Measurements from ENCODE around the gene LATS2.

The LATS2 gene

DNA sequence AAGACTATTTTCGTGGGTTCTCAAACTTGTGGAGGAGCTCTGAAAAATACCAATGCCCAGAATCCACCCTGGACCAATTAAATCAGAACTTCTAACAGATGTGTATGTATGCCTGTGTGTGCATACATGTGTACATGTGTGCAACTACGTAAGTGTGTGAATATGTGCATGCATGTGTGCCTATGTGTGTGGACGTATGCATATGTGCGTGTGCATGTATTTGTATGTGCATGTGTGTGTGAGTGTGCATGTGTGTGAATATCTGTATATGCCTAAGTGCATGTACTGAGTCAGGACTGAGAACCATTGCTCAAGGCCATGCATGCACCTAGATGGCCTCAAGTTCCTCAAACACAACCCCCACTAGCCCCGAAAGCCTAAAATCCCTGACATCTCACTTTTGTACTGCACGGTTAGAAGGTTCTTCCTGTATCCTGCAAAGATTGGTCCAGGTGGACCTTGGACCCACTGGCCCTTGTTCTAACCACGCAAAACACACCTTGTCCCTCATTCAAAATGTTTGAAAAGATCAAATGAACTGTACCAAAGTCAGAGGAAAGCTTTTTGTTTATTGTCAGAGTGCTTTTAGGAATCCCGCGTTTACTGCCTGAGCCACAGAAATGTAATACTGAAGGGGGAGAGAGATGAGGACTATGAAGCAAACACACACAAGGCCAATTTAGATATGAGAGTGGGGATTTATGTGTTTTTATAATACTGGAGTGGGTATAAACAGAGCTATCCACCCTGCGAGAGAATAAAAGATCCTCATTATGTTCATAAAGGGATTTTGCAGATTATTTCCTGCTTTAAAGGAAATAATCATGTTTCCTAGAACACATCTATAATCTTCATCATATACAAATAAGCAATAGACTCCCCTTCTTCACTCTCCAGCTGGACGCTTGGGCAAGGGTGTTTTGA, 39.1 kb downstream of the LATS2 start:
- Histone ChIP-seq H3K9ac (ENCODE audit: low read depth, low read length) (no peak overlapping the region), H3K4me3 (ENCODE audit: low read length) (no peak overlapping the region), H3K27me3 (ENCODE audit: insufficient read depth, low read length) (no peaks in the 10 kb centered on the region), H3K4me1 (ENCODE audit: insufficient read depth, low read length) (peaks cover 9% of the 10 kb centered on the region; the same call in 1 of the 2 replicates), H3K9me3 (ENCODE audit: insufficient read depth, low read depth, low read length) (no peaks in the 10 kb centered on the region), H3K27ac (ENCODE audit: low read length) (no peak overlapping the region), H3K36me3 (ENCODE audit: insufficient read depth, low read depth, low read length) (peaks cover 3% of the 10 kb centered on the region; the same call in 1 of the 2 replicates)

GRCh38 chr13:21020581-21020980, 40.8 kb downstream of the LATS2 start:
- H3K4me1 ChIP-seq (ENCODE audit: insufficient read depth, low read length): peaks cover 9% of the 10 kb centered on the region; the same call in 1 of the 2 replicates
- H3K27ac ChIP-seq (ENCODE audit: low read length): no peak overlapping the region
- H3K36me3 ChIP-seq (ENCODE audit: insufficient read depth, low read depth, low read length): peaks cover 3% of the 10 kb centered on the region; the same call in 1 of the 2 replicates
- no peak overlapping the region for H3K4me3 ChIP-seq (ENCODE audit: low read length)
- H3K9ac ChIP-seq (ENCODE audit: low read depth, low read length): no peak overlapping the region
- H3K27me3 ChIP-seq (ENCODE audit: insufficient read depth, low read length): no peaks in the 10 kb centered on the region
- H3K9me3 ChIP-seq (ENCODE audit: insufficient read depth, low read depth, low read length): no peaks in the 10 kb centered on the region

GRCh38 chr13:21020176-21020575, 41.2 kb downstream of the LATS2 start:
- Histone ChIP-seq H3K4me1 (ENCODE audit: insufficient read depth, low read length) (peaks cover 9% of the 10 kb centered on the region; the same call in 1 of the 2 replicates), H3K27ac (ENCODE audit: low read length) (no peak overlapping the region), H3K36me3 (ENCODE audit: insufficient read depth, low read depth, low read length) (peaks cover 3% of the 10 kb centered on the region; the same call in 1 of the 2 replicates), H3K9me3 (ENCODE audit: insufficient read depth, low read depth, low read length) (no peaks in the 10 kb centered on the region), H3K9ac (ENCODE audit: low read depth, low read length) (no peak overlapping the region), H3K27me3 (ENCODE audit: insufficient read depth, low read length) (no peaks in the 10 kb centered on the region), H3K4me3 (ENCODE audit: low read length) (no peak overlapping the region)

DNA sequence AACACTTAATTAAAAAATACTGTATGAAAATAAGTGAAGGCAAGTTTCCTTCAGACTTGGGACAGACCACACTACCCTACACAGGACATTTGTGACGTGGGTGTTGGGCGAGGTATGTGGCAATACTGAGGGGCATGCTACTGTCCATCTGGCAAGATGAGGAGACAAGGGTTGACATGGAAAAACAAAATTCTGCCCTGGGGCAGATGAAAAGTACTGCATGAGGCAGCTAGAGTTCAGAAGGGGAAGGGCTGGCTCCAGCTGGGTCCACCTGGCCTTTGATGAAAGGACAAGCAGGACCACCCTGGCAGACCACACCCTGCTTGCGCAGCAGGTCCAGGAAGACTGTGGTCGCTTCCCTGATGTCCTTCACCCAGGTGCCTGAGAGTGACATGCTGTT, 43.2 kb downstream of the LATS2 start:
- peaks cover 9% of the 10 kb centered on the region; the same call in 1 of the 2 replicates for H3K36me3 ChIP-seq (ENCODE audit: insufficient read depth, low read depth, low read length)
- H3K27me3 ChIP-seq (ENCODE audit: insufficient read depth, low read length): no peaks in the 10 kb centered on the region
- peaks cover 9% of the 10 kb centered on the region; the same call in 1 of the 2 replicates for H3K4me1 ChIP-seq (ENCODE audit: insufficient read depth, low read length)
- H3K27ac ChIP-seq (ENCODE audit: low read length): no peak overlapping the region
- H3K9ac ChIP-seq (ENCODE audit: low read depth, low read length): no peak overlapping the region
- no peaks in the 10 kb centered on the region for H3K9me3 ChIP-seq (ENCODE audit: insufficient read depth, low read depth, low read length)
- H3K4me3 ChIP-seq (ENCODE audit: low read length): no peak overlapping the region

DNA sequence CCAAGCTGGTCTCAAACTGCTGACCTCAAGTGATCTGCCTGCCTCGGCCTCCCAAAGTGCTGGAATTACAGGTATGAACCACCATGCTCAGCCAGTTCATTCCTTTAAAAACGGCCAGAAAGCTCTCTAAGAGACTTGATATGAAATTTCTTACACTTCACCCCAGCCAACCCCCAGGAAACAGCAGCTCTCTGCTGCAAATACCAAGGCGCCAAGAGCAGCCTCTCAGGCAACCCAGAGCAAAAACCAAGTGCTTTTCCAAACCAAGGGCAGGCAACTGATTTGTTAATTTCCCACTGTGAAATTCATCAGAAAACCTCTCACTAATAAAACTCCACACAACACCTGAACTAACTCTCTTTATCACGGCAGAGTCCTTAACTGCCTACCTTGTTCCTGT, 44.9 kb downstream of the LATS2 start:
- Histone ChIP-seq H3K36me3 (ENCODE audit: insufficient read depth, low read depth, low read length) (0 out of 2 replicates have a peak, but pooled peaks cover 5% of the 10 kb centered on the region), H3K4me3 (ENCODE audit: low read length) (no peak overlapping the region), H3K9ac (ENCODE audit: low read depth, low read length) (no peak overlapping the region), H3K27me3 (ENCODE audit: insufficient read depth, low read length) (no peaks in the 10 kb centered on the region), H3K27ac (ENCODE audit: low read length) (no peak overlapping the region), H3K4me1 (ENCODE audit: insufficient read depth, low read length) (peaks cover 9% of the 10 kb centered on the region; the same call in 1 of the 2 replicates), H3K9me3 (ENCODE audit: insufficient read depth, low read depth, low read length) (no peaks in the 10 kb centered on the region)

GRCh38 chr13:21015284-21015683, 46.1 kb downstream of the LATS2 start:
- H3K27me3 ChIP-seq (ENCODE audit: insufficient read depth, low read length): no peaks in the 10 kb centered on the region
- no peak overlapping the region for H3K9ac ChIP-seq (ENCODE audit: low read depth, low read length)
- H3K36me3 ChIP-seq (ENCODE audit: insufficient read depth, low read depth, low read length): 0 out of 2 replicates have a peak, but pooled peaks cover 5% of the 10 kb centered on the region
- H3K4me1 ChIP-seq (ENCODE audit: insufficient read depth, low read length): peaks cover 9% of the 10 kb centered on the region
- no peak overlapping the region for H3K27ac ChIP-seq (ENCODE audit: low read length)
- H3K4me3 ChIP-seq (ENCODE audit: low read length): no peak overlapping the region
- H3K9me3 ChIP-seq (ENCODE audit: insufficient read depth, low read depth, low read length): no peaks in the 10 kb centered on the region

DNA sequence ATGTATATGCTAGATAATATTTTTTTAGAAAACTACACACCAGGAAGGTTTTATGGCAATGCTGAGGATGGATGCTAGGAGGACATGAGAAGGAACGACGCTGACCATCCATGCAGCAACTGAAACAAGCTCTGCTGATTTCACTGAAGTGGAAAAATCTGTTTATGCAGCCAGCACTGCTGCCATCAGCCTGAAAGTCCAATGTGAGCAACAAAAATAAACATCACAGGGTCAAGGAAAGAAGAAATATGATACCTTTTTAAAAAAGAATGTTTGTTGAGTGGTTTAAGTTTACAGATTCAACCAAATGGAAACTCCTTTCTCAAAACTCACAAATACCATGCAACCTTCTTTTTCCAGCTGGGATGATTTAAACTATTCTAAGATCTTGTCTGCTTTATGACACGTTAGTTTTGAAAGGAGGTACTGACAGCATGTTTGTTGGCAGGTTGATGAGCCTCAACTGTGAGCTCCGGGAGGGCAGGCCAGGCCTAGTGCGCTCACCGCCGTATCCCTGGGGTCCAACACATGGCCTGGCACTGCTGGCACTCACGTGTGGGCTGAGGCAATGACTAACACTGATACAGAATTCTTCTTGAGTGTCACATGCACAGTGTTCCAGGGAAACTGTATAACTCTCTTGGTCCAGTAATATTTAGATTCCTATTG, 46.8 kb downstream of the LATS2 start:
- Histone ChIP-seq H3K4me1 (ENCODE audit: insufficient read depth, low read length) (peaks cover 5% of the 10 kb centered on the region; the same call in 1 of the 2 replicates), H3K9ac (ENCODE audit: low read depth, low read length) (no peak overlapping the region), H3K9me3 (ENCODE audit: insufficient read depth, low read depth, low read length) (no peaks in the 10 kb centered on the region), H3K27ac (ENCODE audit: low read length) (no peak overlapping the region), H3K4me3 (ENCODE audit: low read length) (no peak overlapping the region), H3K36me3 (ENCODE audit: insufficient read depth, low read depth, low read length) (0 out of 2 replicates have a peak, but pooled peaks cover 5% of the 10 kb centered on the region), H3K27me3 (ENCODE audit: insufficient read depth, low read length) (no peaks in the 10 kb centered on the region)

- H3K9ac ChIP-seq (ENCODE audit: low read depth, low read length): no peak overlapping the region
- H3K36me3 ChIP-seq (ENCODE audit: insufficient read depth, low read depth, low read length): 0 out of 2 replicates have a peak, but pooled peaks cover 5% of the 10 kb centered on the region
- no peak overlapping the region for H3K27ac ChIP-seq (ENCODE audit: low read length)
- peaks cover 5% of the 10 kb centered on the region; the same call in 1 of the 2 replicates for H3K4me1 ChIP-seq (ENCODE audit: insufficient read depth, low read length)
- H3K27me3 ChIP-seq (ENCODE audit: insufficient read depth, low read length): no peaks in the 10 kb centered on the region
- no peaks in the 10 kb centered on the region for H3K9me3 ChIP-seq (ENCODE audit: insufficient read depth, low read depth, low read length)
- no peak overlapping the region for H3K4me3 ChIP-seq (ENCODE audit: low read length)
Measured at GRCh38 chr13:21014139-21014501, 47.3 kb downstream of the LATS2 start.

DNA sequence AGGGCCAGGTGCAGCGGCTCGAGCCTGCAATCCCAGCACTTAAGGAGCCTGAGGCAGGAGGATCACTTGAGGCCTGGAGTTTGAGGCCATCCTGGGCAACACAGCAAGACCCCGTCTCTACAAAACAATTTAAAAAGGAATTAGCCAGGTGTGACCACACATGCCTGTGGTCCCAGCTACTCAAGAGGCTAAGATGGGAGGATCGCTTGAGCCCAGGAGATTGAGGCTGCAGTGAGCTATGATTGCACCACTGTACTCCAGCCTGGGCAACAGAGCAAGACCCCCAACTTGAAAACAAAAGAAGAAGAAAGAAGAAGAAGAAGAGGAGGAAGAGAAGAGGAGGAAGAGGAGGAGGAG, 47.7 kb downstream of the LATS2 start:
- H3K4me1 ChIP-seq (ENCODE audit: insufficient read depth, low read length): peaks cover 5% of the 10 kb centered on the region; the same call in 1 of the 2 replicates

DNA sequence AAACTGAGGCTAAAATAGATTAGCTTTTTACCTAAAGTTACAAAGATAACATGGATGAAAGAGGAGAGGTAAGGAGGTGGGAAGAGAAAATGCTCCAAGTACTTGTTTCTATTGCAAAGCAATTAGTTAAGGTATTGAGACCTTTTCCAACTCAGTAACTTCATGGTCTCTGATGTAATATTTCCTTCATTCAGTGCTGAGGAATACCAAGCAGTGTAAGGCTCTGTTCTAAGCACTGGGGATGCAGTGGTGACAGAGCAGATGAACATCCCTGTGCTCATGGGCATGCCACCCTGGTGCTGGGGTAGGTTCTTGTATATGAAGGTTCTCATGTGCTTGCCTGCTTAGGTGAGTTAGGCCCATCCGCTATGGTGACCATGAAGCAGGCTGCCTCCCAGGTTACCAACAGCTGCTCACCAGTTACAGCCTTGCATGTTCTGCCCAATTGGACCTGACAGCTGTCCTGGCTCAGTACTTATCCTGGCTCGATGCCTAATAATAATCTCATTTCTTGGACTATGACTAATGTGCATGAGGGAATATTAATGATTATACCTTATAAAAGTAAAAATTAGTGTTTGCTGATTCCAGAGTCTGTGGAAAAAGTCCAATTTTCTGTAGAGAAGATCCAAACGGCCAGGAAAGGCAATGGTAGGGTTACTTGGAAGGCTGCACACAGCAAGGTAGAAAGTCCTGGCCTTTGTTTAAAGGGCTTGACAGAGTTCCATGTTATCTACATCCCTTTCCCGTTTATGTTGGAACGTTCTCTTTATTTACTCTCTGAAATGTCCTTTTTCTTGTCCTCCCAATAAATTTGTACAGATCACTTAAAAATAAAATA, 48.3 kb downstream of the LATS2 start:
- no peaks in the 10 kb centered on the region for H3K27me3 ChIP-seq (ENCODE audit: insufficient read depth, low read length)
- no peak overlapping the region for H3K27ac ChIP-seq (ENCODE audit: low read length)
- H3K9ac ChIP-seq (ENCODE audit: low read depth, low read length): no peak overlapping the region
- 0 out of 2 replicates have a peak, but pooled peaks cover 5% of the 10 kb centered on the region for H3K36me3 ChIP-seq (ENCODE audit: insufficient read depth, low read depth, low read length)
- H3K9me3 ChIP-seq (ENCODE audit: insufficient read depth, low read depth, low read length): no peaks in the 10 kb centered on the region
- peaks cover 5% of the 10 kb centered on the region; the same call in 1 of the 2 replicates for H3K4me1 ChIP-seq (ENCODE audit: insufficient read depth, low read length)
- H3K4me3 ChIP-seq (ENCODE audit: low read length): no peak overlapping the region

More for the DNA sequence above, 47.7 kb downstream of the LATS2 start:
- H3K9me3 ChIP-seq (ENCODE audit: insufficient read depth, low read depth, low read length): no peaks in the 10 kb centered on the region
- no peaks in the 10 kb centered on the region for H3K27me3 ChIP-seq (ENCODE audit: insufficient read depth, low read length)
- H3K27ac ChIP-seq (ENCODE audit: low read length): no peak overlapping the region
- no peak overlapping the region for H3K9ac ChIP-seq (ENCODE audit: low read depth, low read length)
- H3K36me3 ChIP-seq (ENCODE audit: insufficient read depth, low read depth, low read length): 0 out of 2 replicates have a peak, but pooled peaks cover 5% of the 10 kb centered on the region
- H3K4me3 ChIP-seq (ENCODE audit: low read length): no peak overlapping the region

- Histone ChIP-seq H3K9me3 (ENCODE audit: insufficient read depth, low read depth, low read length) (no peaks in the 10 kb centered on the region), H3K36me3 (ENCODE audit: insufficient read depth, low read depth, low read length) (0 out of 2 replicates have a peak, but pooled peaks cover 5% of the 10 kb centered on the region), H3K4me3 (ENCODE audit: low read length) (no peak overlapping the region), H3K4me1 (ENCODE audit: insufficient read depth, low read length) (peaks cover 5% of the 10 kb centered on the region; the same call in 1 of the 2 replicates), H3K9ac (ENCODE audit: low read depth, low read length) (no peak overlapping the region), H3K27me3 (ENCODE audit: insufficient read depth, low read length) (no peaks in the 10 kb centered on the region), H3K27ac (ENCODE audit: low read length) (no peak overlapping the region)
Measured at GRCh38 chr13:21012211-21012610, 49.2 kb downstream of the LATS2 start.
